Brain microvascular endothelial cell (primary cell): ENCODE results near the gene KCNJ5.
"Not testable (repeated sequence)": the region's sequence is repeated elsewhere in the genome, so short reads cannot be mapped to it uniquely, and the experiment has no call there.

Experiments
- DNase-seq: peaks from one replicate; pipeline ENCODE4 v3.0.0-alpha.2; 2020
- H3K27ac ChIP-seq: fragments of 250-450 bp; sonication (Bioruptor Pico); 2 replicates; pipeline ENCODE4 v1.5.1; 2020; ENCODE audit warnings: mild to moderate bottlenecking, moderate library complexity
- H3K27me3 ChIP-seq: fragments of 250-450 bp; sonication (Bioruptor Pico); replicated peaks from 2 replicates; pipeline ENCODE4 v1.5.1; 2020; ENCODE audit warnings: mild to moderate bottlenecking
- H3K36me3 ChIP-seq: fragments of 250-450 bp; sonication (Bioruptor Pico); replicated peaks from 2 replicates; pipeline ENCODE4 v1.5.1; 2020; ENCODE audit warnings: mild to moderate bottlenecking
- H3K4me3 ChIP-seq: 2 replicates; pipeline ENCODE4 v1.5.1; 2011; ENCODE audit warnings: low read depth, mild to moderate bottlenecking, control low read depth, low read length, moderate library complexity
- in situ Hi-C: cut with HindIII; loops from 2 replicates; pipeline ENCODE4 v1.10.0; 2017; ENCODE audit warnings: low sequenced_read_pairs, low pct_ligation_motif_present
- TF ChIP-seq, protein P1 (sequence below): IDR thresholded peaks from 2 replicates; pipeline ENCODE4 v1.5.1; 2011; ENCODE audit warnings: low read depth, mild to moderate bottlenecking, moderate library complexity, low read length, control low read depth, inconsistent platforms; ENCODE audit errors: missing control alignments

Gene KCNJ5

GRCh38 chr11:128919216-128919615 lies 28.1 kb downstream of the KCNJ5 start:
- Histone ChIP-seq H3K4me3 (no peak overlapping the region), H3K36me3 (no peaks in the 10 kb centered on the region), H3K27ac (no peak overlapping the region), H3K27me3 (peaks cover under 1% of the 10 kb centered on the region)
- in situ Hi-C loops, result no loop called here
- TF ChIP-seq, protein P1, sequence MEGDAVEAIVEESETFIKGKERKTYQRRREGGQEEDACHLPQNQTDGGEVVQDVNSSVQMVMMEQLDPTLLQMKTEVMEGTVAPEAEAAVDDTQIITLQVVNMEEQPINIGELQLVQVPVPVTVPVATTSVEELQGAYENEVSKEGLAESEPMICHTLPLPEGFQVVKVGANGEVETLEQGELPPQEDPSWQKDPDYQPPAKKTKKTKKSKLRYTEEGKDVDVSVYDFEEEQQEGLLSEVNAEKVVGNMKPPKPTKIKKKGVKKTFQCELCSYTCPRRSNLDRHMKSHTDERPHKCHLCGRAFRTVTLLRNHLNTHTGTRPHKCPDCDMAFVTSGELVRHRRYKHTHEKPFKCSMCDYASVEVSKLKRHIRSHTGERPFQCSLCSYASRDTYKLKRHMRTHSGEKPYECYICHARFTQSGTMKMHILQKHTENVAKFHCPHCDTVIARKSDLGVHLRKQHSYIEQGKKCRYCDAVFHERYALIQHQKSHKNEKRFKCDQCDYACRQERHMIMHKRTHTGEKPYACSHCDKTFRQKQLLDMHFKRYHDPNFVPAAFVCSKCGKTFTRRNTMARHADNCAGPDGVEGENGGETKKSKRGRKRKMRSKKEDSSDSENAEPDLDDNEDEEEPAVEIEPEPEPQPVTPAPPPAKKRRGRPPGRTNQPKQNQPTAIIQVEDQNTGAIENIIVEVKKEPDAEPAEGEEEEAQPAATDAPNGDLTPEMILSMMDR, result no peak
- DNase-seq, result no peak

- H3K4me3 ChIP-seq, H3K27ac ChIP-seq, DNase-seq, H3K27me3 ChIP-seq, H3K36me3 ChIP-seq, in situ Hi-C loops: not testable (repeated sequence)
Measured at GRCh38 chr11:128919635-128920034, 28.5 kb downstream of the KCNJ5 start.

DNA sequence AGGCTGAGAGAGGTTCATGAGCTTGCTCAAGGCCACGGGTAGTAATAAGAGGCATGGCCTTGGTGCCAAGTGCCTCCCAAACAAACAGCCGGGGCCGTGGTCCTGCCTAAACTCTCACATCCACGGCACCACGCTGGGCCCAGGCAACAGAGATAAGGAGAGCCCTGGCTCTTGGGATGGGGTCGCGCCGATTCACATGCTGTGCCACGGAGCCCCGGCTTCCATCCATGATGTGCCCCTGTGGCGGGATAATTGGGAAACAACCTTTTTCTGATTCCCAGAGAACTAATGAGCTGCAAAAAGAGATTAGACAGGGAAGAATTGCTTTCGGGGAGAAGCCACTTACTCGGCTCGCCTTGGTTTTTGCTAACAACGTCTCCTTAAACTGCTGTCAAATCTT lies 29.5 kb downstream of the KCNJ5 start:
- Histone ChIP-seq H3K27me3 (peaks cover 11% of the 10 kb centered on the region), H3K36me3 (no peaks in the 10 kb centered on the region), H3K27ac (no peak overlapping the region), H3K4me3 (no peak overlapping the region)
- TF ChIP-seq, protein P1, result no peak
- DNase-seq, result no peak
- in situ Hi-C loops, result no loop called here

- Histone ChIP-seq H3K27me3 (peaks cover 11% of the 10 kb centered on the region), H3K4me3 (no peak overlapping the region)
- in situ Hi-C loops, result no loop called here
Measured at GRCh38 chr11:128921793-128922192, 30.6 kb downstream of the KCNJ5 start.

DNA sequence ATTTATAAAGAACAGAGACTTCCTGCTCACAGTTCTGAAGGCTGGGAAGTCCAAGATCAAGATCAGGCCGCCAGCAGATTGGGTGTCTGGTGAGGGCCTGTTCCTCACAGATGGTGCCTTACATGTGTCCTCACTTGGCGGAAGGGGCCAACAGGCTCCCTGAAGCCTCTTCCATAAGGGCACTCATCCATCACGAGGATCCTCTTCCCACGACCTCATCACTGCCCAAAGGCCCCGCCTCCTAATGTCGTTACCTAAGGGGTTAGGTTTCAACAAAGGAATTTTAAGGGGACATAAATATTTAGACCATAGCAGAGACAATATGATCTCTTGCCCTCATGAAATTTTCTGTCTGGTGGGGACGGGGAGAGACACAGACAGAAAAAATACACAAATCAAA lies 32.9 kb downstream of the KCNJ5 start:
- TF ChIP-seq, protein P1, result no peak
- no peak overlapping the region for H3K4me3 ChIP-seq
- in situ Hi-C loops, result no loop called here
- peaks cover 11% of the 10 kb centered on the region for H3K27me3 ChIP-seq
- no peaks in the 10 kb centered on the region for H3K36me3 ChIP-seq
- no peak overlapping the region for H3K27ac ChIP-seq
- no peak for DNase-seq

More at GRCh38 chr11:128921793-128922192, 30.6 kb downstream of the KCNJ5 start:
- H3K27ac ChIP-seq, result no peak overlapping the region
- DNase-seq, result no peak
- TF ChIP-seq, protein P1, result no peak
- H3K36me3 ChIP-seq, result no peaks in the 10 kb centered on the region

DNA sequence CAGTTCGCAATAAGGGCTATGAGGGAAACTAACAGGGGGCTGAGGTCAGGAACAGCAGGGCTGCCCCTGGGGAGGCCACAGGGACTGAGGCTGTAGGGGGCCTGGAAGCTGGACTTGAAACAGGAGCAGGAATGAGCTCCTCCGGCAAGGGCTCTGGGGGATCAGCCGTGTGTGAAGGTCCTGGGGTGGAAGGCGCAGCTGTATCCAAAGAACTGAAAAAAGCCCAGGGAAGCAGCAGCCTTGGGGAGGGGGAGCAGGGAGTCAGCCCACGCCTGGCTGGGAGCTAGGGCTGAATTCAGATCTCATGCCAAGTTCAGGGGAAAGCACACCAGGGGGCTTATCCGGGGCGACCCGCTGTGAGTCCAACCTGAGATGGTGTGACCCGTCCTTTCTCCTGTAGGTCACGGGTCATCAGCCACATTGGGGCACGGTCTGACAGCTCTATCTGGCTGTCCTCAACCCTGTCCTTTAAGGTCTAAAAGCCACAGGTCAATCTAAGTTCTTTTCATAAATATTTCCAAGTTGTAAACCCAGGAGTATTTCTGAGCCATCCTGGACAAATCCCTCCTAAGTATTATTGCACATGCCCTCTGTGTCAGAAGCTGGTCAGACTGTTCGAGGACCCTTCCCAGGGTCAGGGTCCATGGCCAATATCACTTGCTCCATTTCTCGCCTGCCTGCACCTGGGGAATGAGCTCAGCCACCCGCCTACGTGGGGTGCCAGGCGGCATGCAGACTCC lies 33.5 kb downstream of the KCNJ5 start:
- Histone ChIP-seq H3K36me3 (no peaks in the 10 kb centered on the region), H3K27ac (no peak overlapping the region), H3K4me3 (no peak overlapping the region), H3K27me3 (peaks cover 11% of the 10 kb centered on the region)
- in situ Hi-C loops, result no loop called here
- DNase-seq, result no peak
- TF ChIP-seq, protein P1, result no peak
